Measurements from ENCODE around the gene SF3B4. TPM values are rescaled to one million over a fixed set of nuclear protein-coding genes. Genes with fewer than 3 reads are reported as not detected.
"Not testable (repeated sequence)": the region's sequence is repeated elsewhere in the genome, so short reads cannot be mapped to it uniquely, and the experiment has no call there.

SF3B4 gene
- total RNA-seq, 4 donors from 2014 or later: 19.1 to 28.7 (median 22.2) TPM

DNA sequence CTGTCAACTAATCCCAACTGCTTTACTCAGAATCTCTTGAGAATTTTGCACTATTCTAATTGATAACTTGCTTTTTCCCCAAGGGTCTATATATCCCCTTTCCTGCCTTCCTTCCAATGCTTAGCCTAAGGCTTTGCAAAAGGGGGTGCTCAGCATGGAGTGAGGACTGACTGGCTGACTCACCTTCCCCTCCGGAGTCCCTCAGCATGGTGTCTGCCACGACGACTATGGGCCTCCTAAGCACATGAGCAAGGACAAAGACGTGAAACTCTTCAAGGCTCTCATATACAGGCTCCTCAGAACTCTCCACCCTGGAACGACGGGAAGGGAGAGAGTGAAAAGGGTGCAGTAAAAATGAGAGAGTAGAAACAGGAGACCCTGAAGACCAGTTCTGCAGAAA is 22.3 kb upstream of the SF3B4 start:
- peaks cover 58% of the 10 kb centered on the region for H3K36me3 ChIP-seq

GRCh38 chr1:149945206-149945605 is 17.6 kb upstream of the SF3B4 start:
- Histone ChIP-seq H3K27me3 (no peaks in the 10 kb centered on the region), H3K27ac (no peak overlapping the region), H3K4me3 (no peak overlapping the region), H3K36me3 (peaks cover 68% of the 10 kb centered on the region), H3K9me3 (no peaks in the 10 kb centered on the region), H3K4me1 (peaks cover 3% of the 10 kb centered on the region)
- TF ChIP-seq POLR2A (IDR thresholded peaks at IDR 0.05): no peak
- TF ChIP-seq CTCF (IDR thresholded peaks at IDR 0.05): no peak
- no peak for TF ChIP-seq POLR2AphosphoS5 (IDR thresholded peaks at IDR 0.05)
- no peak for TF ChIP-seq EP300 (IDR thresholded peaks at IDR 0.05)
- DNase-seq (ENCODE audit: low spot score in 2 of 2): no peak
- WGBS: 90% methylated on average over 4 of the region's 4 CpGs

More for the DNA sequence above, 22.3 kb upstream of the SF3B4 start:
- Histone ChIP-seq H3K27ac (no peak overlapping the region), H3K4me3 (no peak overlapping the region), H3K27me3 (no peaks in the 10 kb centered on the region), H3K9me3 (no peaks in the 10 kb centered on the region), H3K4me1 (no peaks in the 10 kb centered on the region)
- no peak for DNase-seq (ENCODE audit: low spot score in 2 of 2)
- 79% methylated on average over 6 of the region's 6 CpGs for WGBS
- TF ChIP-seq POLR2A (IDR thresholded peaks at IDR 0.05) (no peak), POLR2AphosphoS5 (IDR thresholded peaks at IDR 0.05) (no peak), CTCF (IDR thresholded peaks at IDR 0.05) (no peak), EP300 (IDR thresholded peaks at IDR 0.05) (no peak)

DNA sequence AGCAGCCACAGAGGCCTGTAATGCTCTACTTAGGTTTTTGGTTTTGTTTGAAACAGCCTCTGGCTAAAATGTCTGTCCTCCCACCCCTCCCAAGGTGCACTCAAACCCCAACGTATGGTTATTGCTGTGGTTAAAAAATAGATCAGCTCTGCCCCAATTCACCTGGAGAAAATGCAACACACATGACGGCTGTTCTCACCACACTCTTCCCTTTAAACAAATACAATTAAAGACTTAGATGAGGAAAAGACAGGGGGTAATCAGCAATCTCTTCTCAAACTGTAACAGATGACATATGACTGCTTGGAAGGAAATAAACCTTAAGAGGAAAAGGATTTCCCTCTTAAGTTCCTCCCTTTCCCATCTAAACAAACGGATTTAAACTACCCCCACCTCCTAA is 15.3 kb upstream of the SF3B4 start:
- Histone ChIP-seq H3K27me3 (no peaks in the 10 kb centered on the region), H3K27ac (no peak overlapping the region), H3K4me3 (no peak overlapping the region), H3K36me3 (peaks cover 45% of the 10 kb centered on the region), H3K4me1 (peaks cover 18% of the 10 kb centered on the region), H3K9me3 (no peaks in the 10 kb centered on the region)
- no peak for DNase-seq (ENCODE audit: low spot score in 2 of 2)
- no peak for TF ChIP-seq CTCF (IDR thresholded peaks at IDR 0.05)
- TF ChIP-seq POLR2AphosphoS5 (IDR thresholded peaks at IDR 0.05): no peak
- TF ChIP-seq POLR2A (IDR thresholded peaks at IDR 0.05): no peak
- no peak for TF ChIP-seq EP300 (IDR thresholded peaks at IDR 0.05)
- WGBS: 39% methylated on average over 3 of the region's 3 CpGs

DNA sequence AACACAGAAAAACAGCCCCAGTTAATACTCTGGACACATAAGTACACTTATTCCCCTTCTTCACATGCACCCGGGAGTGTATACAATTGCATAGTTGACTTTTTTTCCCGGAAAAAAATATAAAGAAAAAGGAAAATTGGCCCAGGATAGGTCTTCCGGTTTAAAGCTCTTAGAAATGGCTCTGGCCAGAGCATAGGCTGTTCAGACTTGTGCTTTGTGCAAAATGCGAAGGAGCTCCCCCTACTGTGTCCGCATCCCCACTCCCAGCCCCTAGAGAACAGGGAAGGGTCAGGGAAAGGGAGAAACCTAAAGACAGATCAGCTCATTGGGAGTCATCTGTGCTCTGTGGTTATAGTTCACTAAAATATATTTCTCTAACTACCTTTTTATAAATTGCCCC is 14.6 kb upstream of the SF3B4 start:
- Histone ChIP-seq H3K36me3 (peaks cover 38% of the 10 kb centered on the region), H3K27me3 (no peaks in the 10 kb centered on the region), H3K9me3 (no peaks in the 10 kb centered on the region), H3K4me1 (peaks cover 25% of the 10 kb centered on the region), H3K27ac (no peak overlapping the region), H3K4me3 (no peak overlapping the region)
- WGBS: 27% methylated on average over 5 of the region's 5 CpGs
- TF ChIP-seq EP300 (IDR thresholded peaks at IDR 0.05) (no peak), POLR2AphosphoS5 (IDR thresholded peaks at IDR 0.05) (no peak), CTCF (IDR thresholded peaks at IDR 0.05) (no peak), POLR2A (IDR thresholded peaks at IDR 0.05) (no peak)
- DNase-seq (ENCODE audit: low spot score in 2 of 2): no peak

- H3K4me1 ChIP-seq: peaks cover 41% of the 10 kb centered on the region
- no peaks in the 10 kb centered on the region for H3K27me3 ChIP-seq
- WGBS: 87% methylated on average over 3 of the region's 3 CpGs
- peaks cover 20% of the 10 kb centered on the region for H3K36me3 ChIP-seq
- H3K27ac ChIP-seq: no peak overlapping the region
- TF ChIP-seq POLR2A (IDR thresholded peaks at IDR 0.05) (no peak), POLR2AphosphoS5 (IDR thresholded peaks at IDR 0.05) (no peak), CTCF (IDR thresholded peaks at IDR 0.05) (no peak), EP300 (IDR thresholded peaks at IDR 0.05) (no peak)
- H3K4me3 ChIP-seq: no peak overlapping the region
- H3K9me3 ChIP-seq: no peaks in the 10 kb centered on the region
- DNase-seq (ENCODE audit: low spot score in 2 of 2): no peak
These were observed 12.8 kb upstream of the SF3B4 start for GRCh38 chr1:149940427-149940826.

GRCh38 chr1:149938668-149939003 is 11.0 kb upstream of the SF3B4 start:
- H3K9me3 ChIP-seq; H3K27me3 ChIP-seq; DNase-seq (ENCODE audit: low spot score in 2 of 2); H3K36me3 ChIP-seq: not testable (repeated sequence)
- Histone ChIP-seq H3K4me1 (peaks cover 42% of the 10 kb centered on the region), H3K4me3 (peak overlapping the region; percentile 35), H3K27ac (peak overlapping the region; percentile 76)
- 37% methylated on average over 13 of the region's 13 CpGs for WGBS
